Activated CD4-positive, alpha-beta T cell treated with anti-CD3 and anti-CD28 coated beads, Interleukin-2, amount 50 U/mL, for 16 hours (primary cell): Measurements from ENCODE around the gene TCP11L2.
"Not testable (repeated sequence)": the region's sequence is repeated elsewhere in the genome, so short reads cannot be mapped to it uniquely, and the experiment has no call there.

Experiments
- DNase-seq: peaks from one replicate; pipeline ENCODE4 v3.0.0-alpha.2; 2020

TCP11L2 gene

DNA sequence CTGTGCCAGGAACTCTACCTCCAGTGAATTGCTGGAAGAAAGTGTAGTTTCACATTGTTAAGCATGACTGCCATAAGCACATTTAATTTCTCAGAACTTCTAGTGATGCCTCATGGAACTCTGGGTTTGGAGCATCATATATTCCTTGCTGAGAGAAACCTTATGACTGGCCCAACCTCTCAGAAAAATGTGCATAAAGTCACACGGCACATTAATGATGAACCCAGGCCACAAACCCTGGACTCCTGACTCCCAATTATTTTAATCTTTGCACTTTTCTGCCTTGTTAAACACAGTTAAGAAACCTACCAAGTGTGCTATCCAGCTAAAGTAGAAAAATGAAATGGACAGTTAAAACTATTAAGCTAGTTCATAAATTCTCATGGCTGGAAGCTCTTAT lies 5.6 kb downstream of the TCP11L2 start:
- no peak for DNase-seq

DNA sequence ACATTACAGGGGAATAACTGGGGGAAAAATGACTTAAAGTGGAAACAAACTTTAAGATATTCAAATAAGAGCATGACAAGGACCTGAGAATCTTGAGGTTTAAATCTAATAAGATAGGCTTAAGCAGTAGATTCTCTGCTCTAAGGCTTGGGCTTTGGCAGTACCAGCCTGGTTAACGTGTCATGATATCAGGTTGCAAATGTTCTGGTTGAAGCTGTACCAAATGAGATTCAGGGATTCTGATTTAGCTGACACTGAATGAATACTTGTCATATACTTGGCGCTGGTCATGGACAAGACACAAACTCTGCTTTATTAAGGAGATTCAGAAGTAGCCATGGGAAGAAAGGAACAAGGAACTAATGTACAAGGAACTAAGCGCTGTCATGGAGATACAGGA lies 6.1 kb downstream of the TCP11L2 start:
- no peak for DNase-seq

DNA sequence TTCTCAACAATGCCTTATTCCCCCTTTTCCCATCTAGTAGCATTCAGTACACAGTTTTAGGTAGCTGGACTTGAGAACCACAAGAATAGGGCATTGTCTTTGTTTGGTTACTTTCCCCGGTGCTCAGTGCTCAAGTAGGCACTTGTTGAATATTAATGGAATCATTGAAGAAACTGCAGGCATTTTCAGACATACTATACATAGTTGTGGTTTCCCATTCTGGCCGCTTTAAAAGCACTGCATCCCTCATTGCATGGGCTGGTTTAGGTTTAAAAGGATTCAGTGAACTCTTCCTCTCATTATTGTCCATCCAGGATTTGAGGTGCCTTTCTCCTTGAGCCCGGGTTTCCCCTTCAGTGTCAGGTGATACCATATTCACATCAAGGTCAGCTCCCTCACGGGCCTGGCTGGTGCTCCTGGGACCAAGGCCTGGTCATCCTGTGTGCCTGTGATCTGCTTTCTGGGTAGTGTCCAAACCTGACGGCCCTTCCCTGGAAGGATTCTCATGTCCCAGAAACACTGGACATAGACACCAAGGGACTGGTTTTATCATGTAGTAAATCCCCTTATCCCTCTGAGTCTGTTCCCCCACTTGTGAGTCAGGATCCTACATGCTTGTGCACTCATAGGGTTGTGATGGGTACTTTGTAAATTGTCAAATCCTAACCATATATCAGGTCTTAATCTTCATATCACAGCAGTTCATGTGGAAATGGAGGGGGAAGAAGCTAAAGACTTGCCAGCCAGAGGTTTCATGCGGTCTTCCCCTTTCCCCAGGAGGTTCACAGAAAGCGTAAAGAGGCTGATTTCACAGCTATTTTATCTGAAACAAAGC lies 7.4 kb downstream of the TCP11L2 start:
- DNase-seq: no peak

DNA sequence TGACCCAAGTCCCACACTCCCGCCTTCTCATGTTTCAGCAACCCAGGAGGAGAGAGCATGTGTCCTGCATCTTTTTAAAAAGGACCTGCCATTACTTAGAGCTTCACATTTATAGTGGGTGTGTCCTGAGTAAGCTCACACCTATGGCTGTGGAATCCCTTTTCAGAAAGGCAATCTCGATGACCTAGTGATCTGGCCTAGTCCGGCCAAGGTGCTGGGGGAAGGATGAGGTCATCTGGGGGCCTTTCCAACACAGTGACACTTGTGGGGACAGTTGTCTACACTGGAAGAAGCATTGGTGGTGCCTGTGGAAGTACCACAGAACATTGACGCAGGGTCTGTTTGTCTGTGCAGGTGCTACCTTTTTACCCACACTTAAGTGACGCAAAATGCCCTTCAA lies 8.2 kb downstream of the TCP11L2 start:
- DNase-seq: no peak

DNA sequence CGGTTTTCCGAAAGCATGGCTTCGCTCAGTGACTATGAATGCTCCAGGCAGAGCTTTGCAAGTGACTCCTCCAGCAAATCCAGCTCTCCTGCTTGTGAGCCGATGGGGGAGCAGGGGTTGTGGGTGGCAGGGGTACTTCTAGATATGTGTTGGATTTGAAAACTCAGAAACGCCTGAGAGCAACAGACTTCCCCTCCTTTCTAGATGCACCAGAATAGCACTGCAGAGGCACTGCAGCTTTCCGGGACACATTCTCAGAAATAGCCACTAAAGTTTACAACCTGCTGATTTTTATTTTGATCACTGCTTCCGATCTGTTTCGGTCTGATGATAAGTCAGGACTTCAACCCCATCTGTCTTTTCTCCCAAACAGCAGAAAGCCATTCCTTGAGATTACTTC lies 8.6 kb downstream of the TCP11L2 start:
- DNase-seq: no peak

DNA sequence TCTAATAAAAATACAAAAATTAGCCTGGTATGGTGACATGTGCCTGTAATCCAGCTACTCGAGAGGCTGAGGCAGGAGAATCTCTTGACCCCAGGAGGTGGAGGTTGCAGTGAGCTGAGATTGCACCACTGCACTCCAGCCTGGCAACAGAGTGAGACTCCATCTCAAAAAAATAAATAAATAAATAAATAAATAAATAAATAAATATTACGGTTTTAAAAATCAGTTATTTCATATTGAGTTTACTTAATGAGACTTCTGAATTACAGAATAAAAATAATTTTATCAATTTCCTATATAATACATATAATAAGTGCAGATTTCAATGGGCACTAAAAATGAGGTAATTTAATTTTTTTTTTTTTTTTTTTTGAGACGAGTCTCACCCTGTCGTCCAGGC lies 10.9 kb downstream of the TCP11L2 start:
- DNase-seq: not testable (repeated sequence)

DNA sequence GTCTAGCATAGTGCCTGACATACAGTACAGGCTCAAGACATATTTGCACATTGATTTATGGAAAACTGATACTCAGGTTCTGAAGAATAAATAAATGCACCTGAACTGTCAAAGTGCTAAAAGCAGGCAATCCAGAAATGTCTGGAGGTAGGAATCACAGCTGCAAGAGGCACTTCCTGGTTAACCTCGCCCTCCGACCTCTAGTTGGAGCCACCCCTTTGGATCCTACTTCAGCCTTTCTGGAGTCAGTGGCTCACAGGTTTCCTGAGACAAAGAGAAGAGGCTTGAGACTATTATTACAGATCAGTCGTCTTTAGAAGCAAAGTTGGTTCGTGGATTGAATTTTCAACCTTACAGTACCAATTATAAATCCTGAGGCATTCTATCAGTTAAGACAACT lies 13.0 kb downstream of the TCP11L2 start:
- DNase-seq: no peak

DNA sequence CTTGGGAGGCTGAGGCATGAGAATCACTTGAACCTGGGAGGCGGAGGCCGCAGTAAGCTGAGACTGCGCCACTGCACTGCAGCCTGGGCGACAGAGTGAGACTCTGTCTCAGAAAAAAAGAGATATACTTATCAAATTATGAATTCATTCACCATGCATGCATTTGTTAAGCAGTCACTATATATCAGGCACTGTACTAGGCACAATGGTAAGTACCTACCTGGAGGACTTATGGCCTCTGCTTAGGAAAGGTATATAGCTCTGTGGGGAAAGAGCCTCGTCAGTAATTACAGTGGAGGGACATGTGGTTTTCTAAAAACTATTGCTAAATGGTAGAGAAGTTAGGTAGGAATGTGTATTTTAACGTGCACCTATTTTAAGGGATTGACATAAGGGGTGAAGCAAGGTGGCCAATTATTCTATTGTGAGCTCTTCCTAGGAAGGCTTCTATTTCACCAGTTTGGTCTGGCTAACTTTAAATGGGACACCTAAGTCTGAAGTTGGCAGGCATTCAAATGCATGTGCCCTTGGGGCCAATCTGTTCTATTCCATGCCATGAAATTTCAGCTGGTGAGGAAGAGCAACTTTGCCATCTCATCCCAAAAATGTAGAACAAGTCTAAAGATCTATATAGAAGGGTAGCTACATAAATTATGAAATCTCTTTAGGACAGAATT lies 15.0 kb downstream of the TCP11L2 start:
- DNase-seq: no peak

DNA sequence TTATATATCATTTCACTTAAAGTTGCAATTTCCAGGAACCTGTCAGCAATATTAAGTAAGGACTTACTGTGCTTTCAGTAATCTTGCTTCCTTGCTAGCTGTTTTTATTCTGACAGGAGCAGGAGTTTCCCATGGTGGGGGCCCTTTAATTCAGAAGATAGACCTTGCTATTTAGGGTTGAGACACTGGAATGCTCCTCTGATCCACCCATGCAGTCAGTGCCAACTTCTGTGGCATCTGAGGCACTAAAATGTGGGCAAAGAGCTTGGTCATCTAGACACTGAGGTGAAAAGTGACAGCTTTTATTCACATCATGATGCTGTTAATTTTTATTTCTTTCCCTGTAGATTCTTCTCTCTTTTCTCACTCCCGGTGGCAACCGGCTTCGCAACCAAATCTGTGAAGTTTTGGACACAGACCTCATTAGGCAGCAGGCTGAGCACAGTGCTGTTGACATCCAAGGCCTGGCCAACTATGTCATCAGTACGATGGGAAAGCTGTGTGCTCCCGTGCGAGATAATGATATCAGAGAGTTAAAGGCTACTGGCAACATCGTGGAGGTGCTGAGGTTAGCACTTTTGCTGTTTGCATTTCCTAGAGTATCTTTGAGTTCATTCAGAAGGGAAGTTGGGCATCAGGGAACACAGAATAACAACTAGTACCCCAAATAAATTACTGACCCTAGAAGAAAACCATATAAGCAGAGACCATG lies 18.8 kb downstream of the TCP11L2 start:
- no peak for DNase-seq

DNA sequence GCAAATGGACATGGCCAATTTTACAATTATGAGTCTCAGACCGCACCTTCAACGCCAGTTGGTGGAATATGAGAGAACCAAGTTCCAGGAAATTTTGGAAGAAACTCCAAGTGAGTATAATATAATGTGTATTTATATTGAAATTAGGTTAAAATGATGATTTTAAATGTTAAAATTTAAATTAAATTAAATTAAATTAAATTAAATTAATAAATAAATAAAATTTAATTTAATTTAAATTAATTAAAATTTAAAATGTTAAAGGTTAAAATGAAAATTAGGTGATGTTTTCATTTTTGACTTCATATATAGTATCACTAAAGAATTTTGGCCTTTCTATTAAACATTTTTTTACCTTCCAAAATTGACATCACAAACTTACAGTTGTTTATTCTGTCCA lies 21.0 kb downstream of the TCP11L2 start:
- DNase-seq: no peak

DNA sequence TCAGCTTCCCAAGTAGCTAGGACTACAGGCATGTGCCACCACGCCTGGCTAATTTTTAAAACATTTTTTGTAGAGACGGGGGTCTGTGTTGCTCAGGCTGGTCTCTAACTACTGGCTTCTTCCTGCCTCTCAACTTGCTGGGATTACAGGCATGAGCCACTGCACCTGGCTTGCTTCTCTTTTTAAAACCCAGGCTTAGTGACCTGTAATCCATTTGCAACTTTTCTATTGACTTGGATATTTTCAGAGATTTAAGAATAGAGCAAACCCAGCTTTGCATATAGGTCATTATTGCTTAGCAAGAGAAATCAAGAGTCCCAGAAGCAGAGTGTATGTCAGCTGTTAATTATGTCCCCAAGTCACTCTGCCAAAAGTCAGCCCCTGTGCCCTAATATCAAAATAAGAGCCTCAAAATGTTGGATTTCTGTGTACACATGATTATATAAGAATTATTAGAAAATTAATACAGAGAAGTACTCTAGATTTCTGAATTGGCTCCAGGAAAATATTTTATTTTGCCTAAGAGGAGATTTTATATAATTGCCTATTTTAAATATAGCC lies 24.9 kb downstream of the TCP11L2 start:
- no peak for DNase-seq

DNA sequence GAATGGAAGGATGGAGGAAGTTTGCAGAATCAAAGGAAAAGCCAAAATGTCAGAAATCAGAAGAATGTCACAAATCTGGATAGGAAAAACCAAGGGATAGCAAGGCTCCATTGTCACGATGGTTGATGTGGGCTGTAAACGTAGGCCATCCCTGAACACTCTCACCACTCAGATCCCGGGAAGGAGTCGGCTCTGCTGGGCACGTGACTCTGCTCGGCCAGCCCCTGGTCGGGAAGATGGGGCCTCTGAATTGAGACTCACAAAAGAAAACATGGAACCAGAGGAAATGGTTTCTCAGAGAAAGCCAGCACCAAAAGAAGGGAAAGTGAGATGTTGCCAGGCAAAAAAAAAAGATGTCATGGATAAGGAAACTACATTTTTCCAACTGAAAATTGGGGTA lies 26.2 kb downstream of the TCP11L2 start:
- DNase-seq: no peak

DNA sequence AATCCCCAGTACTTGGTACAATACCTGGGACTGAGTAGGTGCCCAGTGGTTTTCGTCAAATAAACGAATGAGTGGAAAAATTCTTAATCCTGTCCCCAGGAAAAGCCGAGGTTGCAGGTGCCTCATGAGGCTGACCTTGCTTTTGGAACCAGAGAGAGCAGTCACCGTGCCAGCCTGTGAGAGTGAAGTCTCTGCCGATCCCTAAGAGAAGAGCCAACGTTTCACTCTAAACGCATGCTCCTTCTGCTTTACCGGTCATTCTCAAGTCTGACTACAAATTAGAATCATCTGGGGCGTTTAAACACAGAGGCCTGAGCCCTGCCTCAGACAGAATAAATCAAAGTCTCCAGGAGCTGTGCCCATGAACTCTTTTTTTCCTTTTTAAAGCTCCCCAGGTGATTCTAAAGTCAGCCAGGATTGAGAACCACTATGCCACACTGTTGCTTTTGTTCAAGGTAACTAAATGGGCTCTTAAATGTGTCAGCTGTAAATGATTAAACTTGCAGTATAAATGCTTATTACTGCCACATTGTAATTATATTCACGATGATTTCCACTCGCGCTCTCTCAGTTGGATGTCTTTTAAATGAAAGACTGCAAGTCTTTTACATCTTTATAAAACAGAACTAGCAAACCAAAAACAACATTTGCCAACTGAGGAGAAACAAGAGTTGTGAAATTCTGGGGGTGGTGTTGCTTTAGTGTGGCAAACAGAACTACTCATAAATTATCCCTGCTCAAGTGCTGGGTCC lies 26.9 kb downstream of the TCP11L2 start:
- DNase-seq: no peak

DNA sequence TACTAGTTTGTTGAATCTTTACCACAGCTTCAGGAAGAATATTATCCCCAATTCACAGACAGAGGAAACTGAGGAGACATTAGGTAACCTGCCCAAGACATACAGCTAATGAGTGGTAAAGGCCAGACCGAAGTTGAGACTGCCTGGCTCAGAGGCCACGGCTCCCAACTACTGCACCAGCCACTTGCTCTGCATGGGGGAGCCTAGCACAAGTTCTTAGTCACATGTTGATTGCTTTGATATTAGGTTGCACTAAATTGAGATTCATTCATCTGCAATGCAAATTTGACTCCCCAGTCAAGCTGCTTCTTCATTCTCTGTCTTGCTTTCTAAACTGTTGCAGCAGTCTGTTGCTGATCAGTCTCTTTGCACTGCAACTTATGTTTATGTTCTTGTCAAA lies 29.1 kb downstream of the TCP11L2 start:
- DNase-seq: no peak

DNA sequence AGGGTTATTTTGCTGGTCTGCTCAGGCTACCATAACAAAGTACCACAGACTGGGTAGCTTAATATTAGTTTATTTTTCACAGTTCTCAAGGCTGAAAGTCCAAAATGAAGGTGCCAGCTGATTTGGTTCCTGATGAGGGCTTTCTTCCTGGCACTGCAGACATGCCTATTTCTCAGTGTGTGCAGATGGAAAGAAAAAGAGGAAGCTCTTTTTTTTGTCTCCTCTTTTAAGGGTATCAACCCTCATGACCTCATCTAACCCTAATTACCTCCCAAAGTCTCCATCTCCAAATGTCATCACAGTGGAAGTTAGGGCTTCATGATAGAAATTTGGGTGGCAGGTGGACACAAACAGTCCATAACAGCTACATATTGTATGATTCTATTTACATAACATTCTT lies 30.0 kb downstream of the TCP11L2 start:
- DNase-seq: no peak

DNA sequence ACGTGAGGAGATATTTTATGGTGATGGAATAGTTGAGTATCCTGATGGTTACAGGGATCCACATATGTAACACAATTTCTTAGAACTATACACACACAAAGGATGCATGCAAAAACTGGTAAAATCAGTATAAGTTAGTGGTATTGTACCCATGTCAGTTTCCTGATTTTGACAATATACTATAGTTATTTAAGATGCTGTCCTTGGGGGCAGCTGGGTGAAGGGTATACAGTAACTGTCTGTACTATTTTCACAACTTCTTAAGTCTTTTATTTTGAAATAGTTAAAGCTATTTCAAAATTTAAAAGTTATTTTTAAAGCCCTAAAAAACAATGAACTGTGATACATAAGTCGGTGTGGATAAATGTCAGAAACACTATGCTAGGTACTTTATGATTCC lies 30.5 kb downstream of the TCP11L2 start:
- no peak for DNase-seq

DNA sequence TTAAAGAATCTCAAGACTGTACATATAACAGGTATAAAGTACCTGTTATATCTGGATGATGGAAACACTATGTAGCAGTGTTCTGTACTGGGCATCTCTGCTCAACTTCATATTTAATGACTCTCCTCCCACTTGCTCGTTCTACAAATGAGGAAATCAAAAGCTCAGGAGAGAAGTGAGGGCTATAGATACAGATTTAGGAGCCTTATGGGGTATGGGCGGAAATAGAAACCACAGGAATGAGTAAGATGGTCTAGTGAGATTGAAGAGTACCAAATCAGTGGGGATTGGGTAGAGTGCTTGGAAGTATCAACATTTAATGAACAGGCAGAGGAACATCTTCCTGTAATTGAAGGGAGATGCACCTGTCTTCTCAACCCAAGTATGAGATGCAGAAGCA lies 31.2 kb downstream of the TCP11L2 start:
- no peak for DNase-seq

DNA sequence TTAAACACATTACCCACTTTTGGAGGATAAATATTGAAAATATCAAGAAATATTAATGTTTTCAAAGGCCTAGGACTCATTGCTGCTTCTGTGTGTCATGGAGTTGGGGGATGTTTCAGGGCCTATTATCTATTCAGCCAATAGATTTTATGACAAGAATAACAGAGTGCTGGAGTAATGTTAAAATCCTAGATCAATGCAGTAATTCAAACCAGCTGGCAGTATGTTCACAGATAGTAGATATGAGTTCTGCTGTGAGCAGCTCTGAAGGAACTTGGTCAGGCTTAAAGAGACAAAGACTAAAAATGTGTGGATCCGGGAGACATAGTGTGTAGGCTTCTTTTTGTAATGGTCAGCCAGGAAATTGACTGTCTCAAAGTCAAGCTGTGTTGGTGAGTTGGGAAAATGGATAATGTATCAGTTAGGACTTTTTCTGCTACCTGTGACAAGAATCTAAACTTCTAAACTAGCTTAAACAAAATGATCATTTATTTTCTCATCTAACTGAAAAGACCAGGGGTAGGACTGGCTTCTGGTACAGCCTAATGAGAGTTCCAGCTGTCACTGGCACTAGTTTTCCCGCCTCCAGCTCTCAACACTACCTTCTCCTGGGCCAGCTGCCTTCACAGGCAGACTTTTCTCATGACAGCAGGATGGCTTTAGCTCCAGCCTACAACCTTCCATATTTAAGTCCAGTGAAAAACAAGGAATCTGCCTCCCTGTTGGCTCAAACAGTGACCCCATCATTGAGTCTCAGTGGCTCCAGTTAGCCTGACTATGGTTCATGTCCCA lies 38.7 kb downstream of the TCP11L2 start:
- no peak for DNase-seq

DNA sequence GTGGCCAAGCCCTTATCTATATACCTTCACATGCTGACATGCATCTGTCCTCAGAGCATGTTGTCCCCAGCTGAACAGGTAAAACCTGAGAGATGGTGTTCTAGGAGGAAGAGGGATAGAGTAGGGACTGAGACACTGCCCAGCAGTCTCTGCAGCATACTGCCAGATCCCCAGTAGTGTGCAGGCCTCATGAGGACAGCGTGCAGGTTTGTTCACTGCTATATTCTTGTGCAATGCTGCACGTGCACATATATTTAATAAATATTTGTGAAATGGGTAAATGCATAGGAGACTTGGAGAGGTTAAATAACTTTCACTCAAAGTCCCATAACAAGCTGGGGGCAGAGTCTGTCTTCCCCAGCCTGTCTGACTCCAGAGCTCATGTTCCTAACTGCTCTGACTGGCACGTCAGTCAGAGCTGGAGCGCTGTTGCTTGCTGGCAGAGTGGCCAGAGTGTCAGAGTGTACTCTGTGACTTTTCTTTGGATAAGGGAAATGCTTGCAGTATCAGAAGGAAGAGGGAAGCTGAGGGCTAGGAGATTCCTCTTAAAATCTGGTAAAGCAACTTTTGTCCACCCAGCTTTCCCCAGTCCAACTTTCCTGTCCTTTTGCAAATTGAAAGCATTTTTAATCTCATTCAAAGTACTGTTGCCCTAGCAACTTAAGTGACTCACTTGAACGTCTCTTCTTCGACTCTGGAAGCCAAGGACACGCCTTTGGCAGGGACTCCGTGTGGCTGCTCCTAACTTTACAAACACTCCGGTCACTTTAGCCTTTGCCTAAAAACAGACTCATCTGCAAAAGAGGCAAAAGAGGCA lies 40.1 kb downstream of the TCP11L2 start:
- no peak for DNase-seq

DNA sequence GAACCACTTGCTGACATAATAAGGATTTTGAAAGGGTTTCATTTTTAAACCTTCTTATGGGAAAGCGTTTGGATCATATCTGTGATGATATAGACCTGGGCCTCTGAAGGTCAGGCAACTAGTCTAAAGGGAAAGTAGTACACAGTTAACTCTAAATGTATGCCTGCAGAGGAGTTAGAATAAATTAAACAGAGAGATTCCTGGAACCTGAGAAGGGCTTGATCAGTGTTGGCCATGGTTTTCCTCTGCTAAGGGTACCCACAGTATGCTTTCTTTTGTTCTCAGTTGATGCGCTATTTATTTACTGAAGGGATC lies 40.6 kb downstream of the TCP11L2 start:
- DNase-seq: no peak

DNA sequence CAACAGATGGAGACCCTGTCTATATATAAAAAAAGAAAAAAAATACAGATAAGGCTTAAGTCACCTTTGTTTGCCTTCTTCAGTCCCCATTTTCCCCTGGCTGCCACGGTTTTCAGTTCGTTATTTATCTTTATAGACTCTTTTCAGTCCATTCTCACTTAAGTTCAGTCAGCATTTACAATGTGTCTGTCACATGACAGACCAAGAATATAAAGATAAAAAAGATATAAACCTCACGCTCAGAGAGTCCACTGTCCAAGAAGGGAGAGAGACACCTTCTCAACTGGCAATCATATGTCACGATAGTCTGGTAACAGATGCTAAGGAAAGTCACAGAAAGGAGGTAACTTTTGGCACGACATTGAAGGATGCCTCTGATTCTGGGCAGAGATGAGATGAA lies 41.6 kb downstream of the TCP11L2 start:
- DNase-seq: no peak
